Measurements from ENCODE around the gene TMEM273. TPM values are rescaled to one million over a fixed set of nuclear protein-coding genes. Genes with fewer than 3 reads are reported as not detected.

Gene TMEM273
- total RNA-seq, 1 donor from 2014 or later, result 11.1 TPM

DNA sequence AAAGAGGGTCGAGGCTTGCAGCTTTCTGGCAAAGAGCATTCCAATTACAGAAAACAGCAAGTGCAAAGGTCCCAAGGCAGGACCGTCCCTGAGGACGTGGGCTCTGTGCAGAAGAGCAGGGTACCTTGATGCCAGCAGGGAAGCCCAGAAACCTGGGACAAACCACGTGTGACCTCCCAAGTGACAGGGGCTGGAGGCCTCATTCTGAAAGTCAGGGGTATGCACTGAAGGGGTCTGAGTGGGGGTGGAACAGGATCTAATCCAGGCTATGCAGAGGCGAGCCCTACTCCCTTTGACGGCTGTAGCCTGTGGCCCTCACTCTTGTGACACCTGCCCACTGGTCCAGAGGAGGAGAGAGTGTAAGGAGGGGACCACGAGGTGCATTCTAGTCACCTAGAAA is 22.9 kb downstream of the TMEM273 start:
- intact Hi-C loops (cut with micrococcal nuclease), result no loop called here

DNA sequence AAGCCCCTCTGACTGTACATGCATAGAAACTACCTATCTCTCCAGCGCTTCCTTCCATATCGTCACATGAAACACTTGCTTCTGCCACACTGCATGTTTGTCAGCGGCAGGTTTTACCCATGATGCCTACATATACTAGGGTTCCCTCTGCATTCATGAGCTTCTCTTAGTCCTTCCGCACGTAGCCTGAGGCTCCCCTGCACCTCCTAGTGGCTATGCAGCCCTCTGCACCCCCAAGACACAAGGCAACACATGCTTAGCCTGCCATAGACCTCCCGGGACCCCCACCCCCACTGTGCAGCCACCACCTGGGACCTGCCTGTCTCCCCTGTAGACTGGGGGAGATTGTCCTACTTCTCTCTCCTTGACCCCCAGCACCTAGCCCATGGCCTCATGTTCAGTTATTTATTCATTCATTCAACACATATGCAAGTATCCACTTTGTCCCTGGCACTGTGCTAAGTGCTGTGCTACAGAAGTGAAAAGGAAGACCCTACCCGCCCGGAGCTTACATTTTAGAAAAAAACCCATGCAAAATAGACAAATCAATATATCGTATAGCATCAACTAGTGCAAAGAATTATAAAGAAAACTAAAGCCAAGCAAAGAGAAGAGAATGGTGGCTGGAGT is 23.5 kb downstream of the TMEM273 start:
- intact Hi-C loops (cut with micrococcal nuclease), result loop anchor here (1.0 to 5.0 kb wide), 3 partner anchors 183 to 506 kb away; no protein-coding TSS in a partner anchor

GRCh38 chr10:49163741-49164140 is 24.4 kb downstream of the TMEM273 start:
- intact Hi-C loops (cut with micrococcal nuclease), result loop anchor here (1.0 to 5.0 kb wide), 3 partner anchors 182 to 505 kb away; no protein-coding TSS in a partner anchor

DNA sequence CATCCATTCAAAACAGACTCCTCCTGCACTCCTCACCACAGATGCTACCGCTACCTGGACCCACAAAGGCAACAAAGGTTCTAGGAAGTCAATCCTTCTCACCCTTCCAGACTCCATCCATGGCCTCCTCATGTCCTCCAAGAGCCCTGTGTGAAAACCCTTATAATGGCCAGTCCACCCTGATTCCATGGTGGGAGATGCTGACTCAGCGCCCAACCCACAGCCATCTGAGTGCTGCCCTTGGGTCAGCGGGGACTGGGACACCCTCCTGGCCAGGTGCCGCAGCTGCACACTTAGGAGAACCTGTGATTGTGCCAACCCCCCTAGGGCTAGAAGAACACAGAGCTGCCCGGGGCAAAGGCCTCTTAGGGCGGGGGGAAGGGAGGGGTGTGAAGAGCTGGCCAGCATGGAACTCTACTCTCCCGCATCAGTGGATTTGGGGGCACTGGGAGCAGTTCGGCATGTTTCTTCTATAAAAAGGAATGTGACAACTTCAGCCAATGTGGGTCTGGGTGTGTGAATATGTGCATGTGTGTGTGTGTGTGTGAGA is 25.4 kb downstream of the TMEM273 start:
- intact Hi-C loops (cut with micrococcal nuclease), result loop anchor here (5.0 kb wide), 1 partner anchor 344 kb away; no protein-coding TSS in a partner anchor

GRCh38 chr10:49162063-49162462 is 26.1 kb downstream of the TMEM273 start:
- intact Hi-C loops (cut with micrococcal nuclease), result loop anchor here (5.0 kb wide), 1 partner anchor 345 kb away; no protein-coding TSS in a partner anchor

DNA sequence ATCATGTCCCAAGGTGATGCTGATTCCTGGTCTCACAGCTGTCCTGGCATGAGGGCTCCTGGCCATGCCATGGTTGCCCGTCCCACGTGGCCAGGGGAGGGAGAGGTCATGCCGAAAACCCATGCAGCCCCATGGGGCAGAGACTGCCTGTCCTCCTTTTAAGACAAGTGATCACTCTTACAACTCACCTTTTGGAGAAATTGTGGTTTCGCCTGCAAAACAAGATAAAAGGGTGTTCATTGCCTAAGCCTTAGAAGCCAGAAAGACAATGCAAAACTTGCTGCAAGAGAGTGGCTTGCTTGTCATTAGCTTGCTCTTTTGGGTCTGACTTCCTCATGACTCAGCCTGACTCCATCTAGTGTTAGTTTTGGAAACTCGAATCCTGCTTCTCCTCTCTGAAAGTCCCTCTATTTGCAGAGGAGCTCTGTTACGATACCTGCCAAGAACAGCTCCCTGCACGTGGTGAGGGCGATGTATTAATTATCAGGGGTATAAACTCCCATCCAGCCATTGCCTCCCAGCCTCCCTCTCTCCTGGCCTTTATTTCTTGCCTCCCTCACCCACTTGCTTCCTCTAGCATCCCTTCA is 26.7 kb downstream of the TMEM273 start:
- intact Hi-C loops (cut with micrococcal nuclease), result loop anchor here (5.0 kb wide), 1 partner anchor 346 kb away; no protein-coding TSS in a partner anchor

GRCh38 chr10:49160814-49161213 is 27.4 kb downstream of the TMEM273 start:
- intact Hi-C loops (cut with micrococcal nuclease), result loop anchor here (5.0 kb wide), 1 partner anchor 346 kb away; no protein-coding TSS in a partner anchor

GRCh38 chr10:49160110-49160509 is 28.1 kb downstream of the TMEM273 start:
- intact Hi-C loops (cut with micrococcal nuclease), result loop anchor here (5.0 kb wide), 1 partner anchor 347 kb away; no protein-coding TSS in a partner anchor

DNA sequence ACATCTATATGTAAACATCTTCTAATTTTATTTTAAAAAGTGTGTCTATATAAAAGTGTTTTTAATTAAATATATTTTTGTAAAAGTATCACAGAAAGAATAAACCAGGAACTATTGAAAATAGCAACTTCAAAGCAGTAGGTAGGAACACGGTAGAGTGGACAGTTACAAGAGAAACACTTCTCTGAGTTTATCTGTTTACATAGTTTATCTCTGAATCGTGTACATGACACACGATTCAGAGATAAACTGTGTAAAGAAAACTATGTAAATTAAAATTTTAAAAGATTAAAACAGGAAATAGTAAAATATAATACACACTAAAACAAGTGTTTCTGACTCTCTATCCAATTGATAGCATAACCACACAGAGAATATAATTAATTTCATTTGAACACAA is 29.3 kb downstream of the TMEM273 start:
- intact Hi-C loops (cut with micrococcal nuclease), result no loop called here

- intact Hi-C loops (cut with micrococcal nuclease), result no loop called here
Observed at GRCh38 chr10:49158404-49158803, 29.8 kb downstream of the TMEM273 start.

- intact Hi-C loops (cut with micrococcal nuclease), result no loop called here
Observed at GRCh38 chr10:49157229-49157628, 31.0 kb downstream of the TMEM273 start.

GRCh38 chr10:49154641-49155040 is 33.5 kb downstream of the TMEM273 start:
- intact Hi-C loops (cut with micrococcal nuclease), result no loop called here

DNA sequence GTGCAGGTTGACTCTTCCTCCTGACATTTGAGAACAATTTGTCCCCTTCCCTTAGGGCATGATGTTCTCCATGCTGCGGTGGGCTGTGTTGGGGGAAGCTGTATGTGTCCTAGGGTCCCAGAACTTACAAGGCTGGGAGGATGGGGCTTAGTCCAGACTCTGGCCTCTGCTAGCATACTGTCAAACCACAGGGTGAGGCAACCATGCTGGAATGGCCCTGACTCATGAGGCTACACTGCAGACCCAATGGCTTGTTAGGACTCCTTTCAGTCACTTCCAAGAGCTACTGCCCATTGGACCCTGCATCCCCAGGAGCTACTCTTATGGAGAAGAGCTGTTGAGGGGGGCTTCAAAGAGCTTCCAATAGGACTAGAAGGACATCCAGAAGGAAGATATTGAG is 34.2 kb downstream of the TMEM273 start:
- intact Hi-C loops (cut with micrococcal nuclease), result no loop called here

DNA sequence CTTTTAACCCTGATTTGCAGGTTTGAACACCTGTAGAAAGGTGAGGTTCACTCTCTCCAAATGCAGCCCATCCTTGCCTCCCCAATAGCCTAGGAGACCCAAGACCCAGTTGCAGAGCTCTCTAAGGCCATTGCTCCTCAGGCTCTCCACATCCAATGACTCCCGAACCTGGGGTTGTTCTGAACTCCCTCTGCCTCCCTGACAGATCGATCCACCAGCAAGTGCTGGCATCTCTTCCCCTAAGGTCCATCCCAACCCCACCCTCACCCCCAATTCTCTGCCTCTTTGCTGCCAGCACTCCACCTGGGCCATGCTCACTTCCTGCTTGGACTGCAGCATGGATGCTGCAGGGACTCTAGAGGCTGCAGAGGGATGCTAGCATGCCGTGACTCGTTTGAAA is 35.1 kb downstream of the TMEM273 start:
- intact Hi-C loops (cut with micrococcal nuclease), result no loop called here

GRCh38 chr10:49152663-49153062 is 35.5 kb downstream of the TMEM273 start:
- intact Hi-C loops (cut with micrococcal nuclease), result no loop called here

DNA sequence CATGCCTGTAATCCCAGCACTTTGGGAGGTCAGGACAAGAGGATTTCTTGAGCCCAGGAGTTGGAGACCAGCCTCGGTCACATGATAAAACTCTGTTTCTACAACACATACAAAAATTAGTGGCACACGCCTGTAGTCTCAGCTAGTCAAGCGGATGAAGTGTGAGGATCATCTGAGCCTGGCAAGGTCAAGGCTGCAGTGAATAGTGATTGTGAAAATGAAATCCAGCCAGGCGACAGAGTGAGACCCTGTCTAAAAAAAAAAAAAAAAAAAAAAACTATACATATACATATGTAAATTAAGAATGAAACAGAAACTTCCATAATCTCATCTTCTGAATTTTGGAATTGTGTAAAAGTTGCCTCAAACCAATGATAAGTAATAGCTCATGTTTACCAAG is 36.2 kb downstream of the TMEM273 start:
- intact Hi-C loops (cut with micrococcal nuclease), result no loop called here

DNA sequence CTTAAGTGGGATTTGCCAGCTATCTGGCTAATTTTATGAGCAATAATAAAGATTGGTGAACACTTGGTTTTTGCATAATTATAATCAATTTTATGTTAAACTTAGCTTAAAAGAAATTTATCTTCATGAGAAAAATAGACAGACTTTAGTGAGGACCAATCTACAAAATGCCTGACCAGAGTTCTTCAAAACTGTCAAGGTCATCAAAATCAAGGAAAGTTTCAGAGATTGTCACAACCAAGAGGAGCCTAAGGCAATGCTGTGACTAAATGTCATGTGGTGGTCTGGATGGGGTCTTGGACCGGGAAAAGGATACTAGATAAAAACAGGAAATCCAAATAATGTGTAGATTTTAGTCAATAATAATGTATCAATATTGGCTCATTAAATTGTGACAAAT is 36.7 kb downstream of the TMEM273 start:
- intact Hi-C loops (cut with micrococcal nuclease), result no loop called here

GRCh38 chr10:49151025-49151445 is 37.2 kb downstream of the TMEM273 start:
- intact Hi-C loops (cut with micrococcal nuclease), result no loop called here

DNA sequence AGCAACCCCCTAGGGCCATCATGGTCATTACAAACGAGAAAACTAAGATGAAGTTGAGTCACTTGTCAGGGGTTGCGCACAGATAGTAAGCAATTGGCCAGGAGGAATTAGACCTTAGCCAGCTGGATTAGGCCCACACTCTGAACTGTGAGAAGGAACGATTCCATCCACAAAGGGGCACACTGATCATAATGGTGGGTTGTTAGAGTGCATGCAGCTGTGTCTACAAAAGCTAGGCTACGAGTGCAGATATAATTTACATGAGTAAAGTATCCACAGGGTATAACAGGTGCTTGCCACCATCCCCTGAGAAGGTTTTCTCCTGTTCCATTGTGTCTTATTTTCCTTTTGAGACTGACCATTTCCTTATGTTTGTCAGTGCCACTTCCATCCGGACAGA is 37.8 kb downstream of the TMEM273 start:
- intact Hi-C loops (cut with micrococcal nuclease), result no loop called here

DNA sequence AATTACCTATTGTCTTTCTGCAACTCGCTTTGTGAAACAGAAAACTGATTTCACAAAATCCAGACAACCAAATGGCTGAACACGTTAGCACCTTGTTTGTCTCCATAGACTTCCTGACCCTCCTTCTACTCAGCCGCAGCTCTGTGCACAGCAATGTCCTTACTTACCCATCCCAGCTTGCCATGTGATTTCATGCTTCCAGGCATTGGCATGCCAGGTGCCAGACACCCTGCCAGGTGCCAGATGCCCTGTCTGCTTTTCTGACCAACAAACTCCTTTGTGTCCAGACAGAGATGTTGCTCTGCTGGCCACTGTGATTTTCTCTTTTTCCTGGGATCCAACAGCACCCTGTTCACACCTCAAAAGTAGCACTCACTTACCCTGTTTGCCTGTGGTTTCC is 38.3 kb downstream of the TMEM273 start:
- intact Hi-C loops (cut with micrococcal nuclease), result no loop called here

GRCh38 chr10:49144058-49144720 is 44.0 kb downstream of the TMEM273 start:
- intact Hi-C loops (cut with micrococcal nuclease), result no loop called here

DNA sequence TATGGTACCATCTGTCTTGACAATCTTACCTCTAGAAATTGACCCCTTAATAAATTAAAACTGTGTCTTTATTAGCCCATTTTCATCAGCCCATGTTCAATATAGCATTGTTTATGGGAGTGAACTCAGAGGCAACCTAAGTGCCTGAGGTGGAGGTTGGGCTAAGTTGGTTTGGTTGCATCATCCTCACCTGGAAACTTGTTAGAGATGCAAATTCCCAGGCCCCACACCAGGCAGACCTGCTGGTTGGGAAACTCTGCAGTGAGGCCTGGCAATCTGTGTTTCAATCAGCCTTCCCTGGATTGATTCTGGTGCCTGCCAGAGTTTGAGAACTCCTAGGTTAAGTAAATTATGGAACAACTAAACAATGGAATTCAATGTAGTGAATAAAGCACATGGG is 44.9 kb downstream of the TMEM273 start:
- intact Hi-C loops (cut with micrococcal nuclease), result no loop called here

All from T-helper 1 cell treated with Interleukin-12 subunit alpha and Interleukin-12 subunit beta and Interleukin-4 antibody, amounts not matched to agents 30 ng/mL and 1 ng/mL, for 36 hours (primary cell).